ENCODE results near the gene CNOT10.

DNA sequence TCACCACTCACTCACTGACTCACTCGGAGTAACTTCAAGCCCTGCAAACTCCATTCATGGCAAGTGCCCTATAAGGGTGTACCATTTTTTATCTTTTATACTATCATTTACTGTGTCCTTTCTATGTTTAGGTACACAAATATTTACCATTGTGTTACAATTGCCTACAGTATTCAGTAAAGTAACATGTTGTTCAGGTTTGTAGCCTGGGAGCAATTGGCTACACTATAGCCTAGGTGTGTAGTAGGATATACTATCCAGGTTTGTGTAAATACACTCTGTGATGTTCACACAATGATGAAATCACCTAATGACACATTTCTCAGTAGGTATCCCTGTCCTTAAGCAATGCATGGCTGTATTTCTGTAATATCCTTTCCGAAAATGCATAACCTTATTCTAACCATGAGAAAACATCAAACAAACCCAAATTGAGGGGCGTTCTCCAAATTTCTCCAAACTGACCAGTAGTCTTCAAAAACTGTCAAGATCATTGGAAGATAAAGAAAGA, 17.9 kb upstream of the CNOT10 start:
- TF ChIP-seq ZNF558 (tag by site-specific recombination; IDR thresholded peaks at IDR 0.05) (no peak), CTCF (tag by site-specific recombination; IDR thresholded peaks at IDR 0.05) (no peak), REST (tag by site-specific recombination; IDR thresholded peaks at IDR 0.05) (no peak), ZNF561 (tag by site-specific recombination; IDR thresholded peaks at IDR 0.05; ENCODE audit: borderline replicate concordance) (no peak), TCF7L2 (IDR thresholded peaks at IDR 0.05; ENCODE audit: borderline replicate concordance, low read depth, low read length) (no peak), ZNF692 (tag by site-specific recombination; IDR thresholded peaks at IDR 0.05) (no peak), ZNF10 (tag by site-specific recombination; IDR thresholded peaks at IDR 0.05) (no peak)
- TF ChIP-seq, protein P1, sequence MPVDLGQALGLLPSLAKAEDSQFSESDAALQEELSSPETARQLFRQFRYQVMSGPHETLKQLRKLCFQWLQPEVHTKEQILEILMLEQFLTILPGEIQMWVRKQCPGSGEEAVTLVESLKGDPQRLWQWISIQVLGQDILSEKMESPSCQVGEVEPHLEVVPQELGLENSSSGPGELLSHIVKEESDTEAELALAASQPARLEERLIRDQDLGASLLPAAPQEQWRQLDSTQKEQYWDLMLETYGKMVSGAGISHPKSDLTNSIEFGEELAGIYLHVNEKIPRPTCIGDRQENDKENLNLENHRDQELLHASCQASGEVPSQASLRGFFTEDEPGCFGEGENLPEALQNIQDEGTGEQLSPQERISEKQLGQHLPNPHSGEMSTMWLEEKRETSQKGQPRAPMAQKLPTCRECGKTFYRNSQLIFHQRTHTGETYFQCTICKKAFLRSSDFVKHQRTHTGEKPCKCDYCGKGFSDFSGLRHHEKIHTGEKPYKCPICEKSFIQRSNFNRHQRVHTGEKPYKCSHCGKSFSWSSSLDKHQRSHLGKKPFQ (tag by site-specific recombination; IDR thresholded peaks at IDR 0.05): no peak

Measured in HEK293 (cell line).